Activated naive CD4-positive, alpha-beta T cell (primary cell): ENCODE measurements around the gene MS4A12.
"Not testable (repeated sequence)": the region's sequence is repeated elsewhere in the genome, so short reads cannot be mapped to it uniquely, and the experiment has no call there.

Experiments
- DNase-seq, 4 experiments: peaks; one replicate each; lab custom pipeline; 2025; lab: John Stamatoyannopoulos, UW

The MS4A12 gene

GRCh38 chr11:60512651-60513225 lies 20.2 kb downstream of the MS4A12 start:
- no peak for DNase-seq

- DNase-seq, result no peak
These were observed 21.2 kb downstream of the MS4A12 start for GRCh38 chr11:60513496-60514460.

- DNase-seq, result no peak
These were observed 22.7 kb downstream of the MS4A12 start, which contains the start of gene MS4A13 for GRCh38 chr11:60515144-60515855. MS4A13 (plus strand) TSS chr11:60515392; CDS start chr11:60518084, 2,692 bp downstream.

GRCh38 chr11:60528465-60528864 lies 35.9 kb downstream of the MS4A12 start:
- DNase-seq, result no peak

GRCh38 chr11:60528934-60529333 lies 36.4 kb downstream of the MS4A12 start:
- DNase-seq, result no peak

- DNase-seq, result no peak
These were observed 38.0 kb downstream of the MS4A12 start for GRCh38 chr11:60530454-60531100.

GRCh38 chr11:60532383-60532782 lies 39.8 kb downstream of the MS4A12 start:
- DNase-seq, result not testable (repeated sequence)

- DNase-seq, result not testable (repeated sequence)
These were observed 46.0 kb downstream of the MS4A12 start for GRCh38 chr11:60538627-60539026.

GRCh38 chr11:60544077-60544476 lies 51.5 kb downstream of the MS4A12 start:
- no peak for DNase-seq
